NCI-H345 treated with DMSO at 0.1 percent for 48 hours (cell line): Measurements from ENCODE around the gene CD72.
"Not testable (repeated sequence)": the region's sequence is repeated elsewhere in the genome, so short reads cannot be mapped to it uniquely, and the experiment has no call there.

Experiments used
- DNase-seq: peaks from one replicate; lab custom pipeline; 2025; ENCODE audit not compliant: unreplicated experiment; lab: John Stamatoyannopoulos, UW

The CD72 gene

DNA sequence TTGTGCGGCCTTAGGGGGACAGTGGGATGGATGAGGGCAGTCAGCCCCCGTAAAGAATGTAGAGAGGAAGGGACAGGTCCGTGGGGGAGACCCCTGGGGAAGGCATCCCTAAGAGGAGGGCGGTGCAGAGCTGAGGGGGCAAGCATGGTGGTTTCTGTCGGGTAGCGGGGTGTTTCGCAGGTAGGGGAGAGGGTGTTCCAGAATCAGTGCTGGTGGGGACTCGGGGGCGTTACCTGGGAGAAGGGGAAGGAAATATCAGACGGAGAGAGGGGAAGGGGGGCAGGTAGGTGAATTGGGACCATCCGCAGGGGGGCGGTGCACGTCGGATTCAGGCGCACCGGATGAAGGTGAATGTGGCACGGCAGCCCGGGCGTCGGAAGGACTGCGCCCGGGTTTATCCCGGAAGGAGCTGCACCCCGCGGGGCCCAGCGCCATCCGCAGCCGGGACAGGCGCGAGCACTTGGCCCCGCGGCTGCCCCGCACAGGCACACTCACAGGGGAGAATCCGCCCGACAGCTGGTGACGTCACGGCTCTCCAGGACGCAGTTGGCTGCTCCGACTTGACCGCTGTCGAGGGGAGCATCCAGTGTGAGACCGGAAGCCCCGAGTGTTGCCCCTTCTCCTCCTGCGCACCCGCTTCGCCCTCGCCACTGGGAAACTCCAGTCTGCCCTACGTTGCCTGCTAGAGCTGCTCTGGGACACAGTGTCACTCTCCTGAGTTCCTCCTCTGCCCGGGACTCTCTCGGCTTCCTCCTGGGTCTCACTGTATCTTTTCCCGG lies 1.3 kb downstream of the CD72 start:
- peak; percentile 17 for DNase-seq

DNA sequence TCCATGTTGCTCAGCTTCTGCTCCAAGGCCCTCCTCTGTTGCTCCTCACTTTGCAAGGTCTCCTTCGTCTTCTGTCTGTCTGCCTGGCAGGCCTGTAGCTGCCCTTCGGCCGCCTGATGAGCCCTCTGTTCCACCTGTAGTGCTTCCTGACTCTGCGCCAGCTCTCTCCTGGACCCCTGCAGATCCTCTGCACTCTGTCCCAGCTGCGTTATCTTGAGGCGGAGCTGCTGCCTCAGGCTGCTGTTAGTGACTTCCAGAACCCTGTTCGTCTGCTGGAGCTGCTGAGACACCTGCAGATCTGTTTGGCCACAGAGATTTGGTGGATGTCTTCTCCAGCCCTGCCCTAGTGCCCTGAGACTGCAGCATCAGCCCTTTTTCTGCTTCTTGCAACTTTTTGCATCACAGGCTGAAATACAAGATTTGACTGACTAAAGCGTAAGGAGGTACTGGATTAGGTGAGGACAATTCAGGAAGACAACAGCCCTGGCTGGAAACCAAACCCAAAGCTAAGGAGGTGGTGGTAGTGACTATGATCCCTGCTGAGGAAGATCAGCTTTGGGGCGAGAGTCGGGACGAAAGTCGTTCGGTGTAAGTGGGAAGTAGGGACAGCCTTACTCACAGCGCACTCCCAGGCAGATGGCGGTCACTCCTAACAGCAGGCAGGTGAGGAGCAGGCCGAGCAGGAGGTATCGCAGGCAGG lies 2.1 kb downstream of the CD72 start:
- no peak for DNase-seq

DNA sequence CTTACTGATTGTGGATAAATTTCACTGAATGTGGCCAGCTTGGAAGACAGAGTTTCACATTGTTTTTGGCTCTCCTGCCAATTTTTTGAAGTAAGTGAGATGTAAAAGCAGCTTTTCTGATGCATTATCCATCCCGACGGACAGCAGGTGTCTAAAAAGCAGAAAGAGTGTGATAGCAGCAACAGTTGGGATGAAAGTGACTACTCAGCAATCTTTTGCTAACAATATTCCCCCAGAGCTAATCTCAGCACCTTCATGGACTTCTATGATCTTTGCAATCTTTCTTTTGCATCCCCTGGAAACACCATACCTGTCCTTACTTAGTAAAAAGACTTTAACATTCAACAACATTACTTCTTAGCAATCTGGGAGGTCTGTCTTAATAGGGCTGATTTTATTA lies 5.4 kb downstream of the CD72 start:
- DNase-seq: no peak

DNA sequence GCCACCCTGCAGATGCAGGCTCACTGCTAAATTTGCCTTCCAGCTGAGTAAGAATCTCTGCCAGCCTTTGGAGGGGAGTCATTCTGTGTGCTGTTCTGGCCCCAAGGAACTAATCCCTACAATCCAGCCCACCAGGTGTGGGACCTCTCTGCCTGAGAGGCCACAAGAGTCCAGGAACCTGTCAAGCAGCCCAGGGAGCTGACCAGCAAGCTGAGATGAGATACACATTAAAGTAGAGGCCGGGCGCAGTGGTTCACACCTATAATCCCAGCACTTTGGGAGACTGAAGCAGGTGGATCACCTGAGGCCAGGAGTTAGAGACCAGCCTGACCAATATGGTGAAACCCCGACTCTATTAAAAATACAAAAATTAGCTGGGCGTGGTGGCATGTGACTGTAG lies 6.1 kb downstream of the CD72 start:
- DNase-seq: not testable (repeated sequence)

DNA sequence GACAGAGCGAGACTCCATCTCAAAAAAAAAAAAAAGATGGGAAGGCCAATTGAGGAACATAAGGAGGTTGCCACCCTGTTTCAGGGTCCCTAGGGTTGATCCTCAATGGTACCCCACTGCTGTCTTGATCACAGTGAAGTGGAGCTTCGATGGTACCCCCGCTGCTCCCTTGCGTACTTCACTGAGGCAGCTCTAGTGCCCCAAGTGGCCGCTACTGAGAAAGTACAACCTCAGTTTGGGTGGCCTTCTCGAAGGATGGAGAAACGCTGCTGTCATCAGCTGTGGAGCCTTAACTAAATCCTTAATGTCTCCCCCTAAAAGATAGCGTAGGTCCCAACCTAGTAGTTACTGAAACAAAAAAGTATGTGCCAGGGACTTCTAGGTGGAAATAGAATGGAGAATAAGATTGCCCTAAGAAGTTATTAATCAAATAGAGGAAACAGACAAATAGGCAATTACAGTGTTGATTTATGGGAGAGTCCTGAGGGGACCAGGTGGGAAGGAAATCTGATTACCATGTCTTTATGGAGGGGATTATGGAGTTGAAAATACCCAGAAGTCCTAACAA lies 6.9 kb downstream of the CD72 start:
- DNase-seq: no peak

DNA sequence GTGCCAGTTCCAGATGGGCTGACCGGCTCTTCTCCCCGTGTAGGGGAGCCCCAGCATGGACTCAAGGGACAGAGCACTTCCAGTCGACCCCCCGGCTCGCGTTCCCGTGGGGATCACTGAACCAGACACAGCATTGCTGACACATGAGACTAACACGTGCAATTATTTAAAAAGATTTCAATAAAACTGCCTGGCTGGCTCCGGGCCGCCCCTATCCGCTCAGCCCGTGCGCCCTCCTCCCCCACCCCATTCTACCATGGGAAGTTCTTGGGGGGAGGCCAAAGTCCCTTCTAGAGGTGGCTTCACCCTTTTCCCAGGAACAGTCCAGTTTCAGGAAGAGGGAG lies 8.4 kb downstream of the CD72 start:
- DNase-seq: no peak

DNA sequence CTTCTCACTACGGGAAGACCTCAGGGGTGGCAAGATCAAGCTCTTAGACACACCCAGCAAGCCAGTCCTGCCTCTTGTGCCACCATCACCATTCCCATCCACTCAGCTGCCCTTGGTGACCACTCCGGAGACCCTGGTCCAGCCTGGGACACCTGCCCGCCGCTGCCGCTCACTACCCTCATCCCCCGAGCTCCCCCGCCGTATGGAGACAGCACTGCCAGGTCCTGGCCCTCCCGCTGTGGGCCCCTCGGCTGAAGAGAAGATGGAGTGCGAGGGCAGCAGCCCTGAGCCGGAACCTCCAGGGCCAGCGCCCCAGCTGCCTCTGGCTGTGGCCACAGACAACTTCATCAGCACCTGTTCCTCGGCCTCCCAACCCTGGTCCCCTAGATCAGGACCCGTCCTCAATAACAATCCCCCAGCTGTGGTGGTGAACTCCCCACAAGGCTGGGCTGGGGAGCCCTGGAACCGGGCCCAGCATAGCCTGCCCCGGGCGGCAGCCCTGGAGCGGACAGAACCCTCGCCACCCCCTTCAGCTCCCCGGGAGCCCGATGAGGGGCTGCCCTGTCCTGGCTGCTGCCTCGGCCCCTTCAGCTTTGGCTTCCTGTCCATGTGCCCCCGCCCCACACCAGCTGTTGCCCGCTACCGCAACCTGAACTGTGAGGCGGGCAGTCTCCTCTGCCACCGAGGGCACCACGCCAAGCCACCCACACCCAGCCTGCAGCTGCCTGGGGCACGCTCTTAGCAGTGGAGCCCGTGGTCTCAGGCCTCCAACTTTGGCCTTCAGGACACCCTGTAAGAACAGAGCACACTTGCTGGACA lies 9.0 kb downstream of the CD72 start:
- DNase-seq: no peak

DNA sequence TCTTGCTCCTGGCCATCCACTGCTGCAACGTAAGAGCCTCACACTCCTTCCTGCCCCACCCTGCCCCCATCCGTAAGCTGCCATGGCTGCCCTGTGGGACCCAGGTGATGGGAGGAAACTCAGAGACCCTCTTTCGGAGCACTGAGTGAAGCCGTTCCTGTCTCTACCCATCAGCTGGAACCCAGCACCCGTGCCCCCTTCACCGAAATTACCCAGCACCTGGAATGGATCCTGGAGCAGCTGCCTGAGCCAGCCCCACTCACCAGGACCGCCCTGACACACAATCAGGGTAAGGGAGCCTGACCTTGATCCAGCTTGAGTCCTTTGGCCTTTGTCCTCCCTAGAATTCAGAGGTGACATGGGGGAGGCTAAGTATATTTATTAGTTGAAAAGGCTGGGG lies 10.0 kb downstream of the CD72 start:
- no peak for DNase-seq

DNA sequence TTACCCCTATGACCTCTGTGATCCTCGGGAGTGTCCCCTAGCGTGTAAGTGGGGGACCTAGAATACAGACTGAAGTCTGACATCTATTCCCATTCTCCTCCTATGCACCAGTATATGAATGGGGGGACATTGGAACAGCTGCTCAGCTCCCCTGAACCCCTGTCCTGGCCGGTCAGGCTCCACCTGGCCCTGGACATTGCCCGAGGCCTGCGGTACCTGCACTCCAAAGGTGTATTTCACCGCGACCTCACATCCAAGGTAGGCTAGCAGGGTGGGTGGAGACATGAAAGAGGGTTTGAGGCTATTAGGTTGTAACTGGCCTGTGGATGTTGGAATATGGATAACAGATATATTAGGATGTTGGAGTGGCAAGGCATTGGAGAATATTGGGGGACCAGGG lies 11.5 kb downstream of the CD72 start:
- no peak for DNase-seq

DNA sequence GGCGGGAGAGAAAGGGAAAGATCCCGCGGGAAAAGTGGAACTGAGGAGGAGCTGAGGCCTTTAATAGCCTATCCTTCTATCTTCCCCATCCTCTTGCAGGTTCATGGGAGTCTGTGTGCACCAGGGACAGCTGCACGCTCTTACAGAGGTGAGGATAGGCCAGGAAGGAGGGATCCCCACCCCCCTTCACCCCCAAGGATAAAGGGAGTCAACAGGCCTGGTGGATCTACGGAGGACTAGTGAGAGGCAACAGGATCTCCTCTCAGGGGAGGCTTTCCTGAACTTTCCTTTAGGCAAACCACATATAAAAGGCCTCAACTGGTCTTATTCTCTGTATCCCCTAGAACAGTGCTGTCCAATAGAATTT lies 12.1 kb downstream of the CD72 start:
- DNase-seq: no peak

DNA sequence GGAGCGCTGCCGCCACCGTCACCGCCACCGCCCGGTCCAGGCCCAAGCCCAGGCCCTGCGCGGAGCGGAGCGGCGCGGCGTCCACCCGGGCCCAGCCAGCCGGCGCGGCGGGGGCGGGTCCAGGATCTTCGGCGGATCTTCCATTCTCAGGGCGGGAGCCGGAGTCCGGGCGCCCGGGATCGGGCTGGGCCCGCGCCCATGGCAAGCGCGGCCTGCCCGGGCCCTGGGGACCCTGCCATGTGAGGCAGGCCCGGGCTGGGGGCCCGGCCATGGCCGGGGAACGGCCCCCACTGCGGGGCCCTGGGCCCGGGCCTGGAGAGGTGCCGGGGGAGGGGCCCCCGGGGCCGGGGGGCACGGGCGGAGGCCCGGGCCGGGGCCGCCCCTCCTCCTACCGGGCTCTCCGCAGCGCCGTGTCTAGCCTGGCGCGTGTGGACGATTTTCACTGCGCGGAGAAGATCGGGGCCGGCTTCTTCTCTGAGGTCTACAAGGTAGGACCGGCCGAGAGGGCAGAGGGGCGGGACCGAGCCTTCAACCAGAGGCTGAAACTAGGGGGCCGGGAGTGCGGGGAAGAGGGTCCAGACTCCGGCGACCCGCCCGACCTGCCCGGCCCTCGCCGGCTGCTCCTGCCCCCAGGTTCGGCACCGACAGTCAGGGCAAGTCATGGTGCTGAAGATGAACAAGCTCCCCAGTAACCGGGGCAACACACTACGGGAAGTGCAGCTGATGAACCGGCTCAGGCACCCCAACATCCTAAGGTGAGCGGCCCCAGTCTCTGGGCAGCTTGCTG lies 12.7 kb downstream of the CD72 start:
- DNase-seq: no peak

DNA sequence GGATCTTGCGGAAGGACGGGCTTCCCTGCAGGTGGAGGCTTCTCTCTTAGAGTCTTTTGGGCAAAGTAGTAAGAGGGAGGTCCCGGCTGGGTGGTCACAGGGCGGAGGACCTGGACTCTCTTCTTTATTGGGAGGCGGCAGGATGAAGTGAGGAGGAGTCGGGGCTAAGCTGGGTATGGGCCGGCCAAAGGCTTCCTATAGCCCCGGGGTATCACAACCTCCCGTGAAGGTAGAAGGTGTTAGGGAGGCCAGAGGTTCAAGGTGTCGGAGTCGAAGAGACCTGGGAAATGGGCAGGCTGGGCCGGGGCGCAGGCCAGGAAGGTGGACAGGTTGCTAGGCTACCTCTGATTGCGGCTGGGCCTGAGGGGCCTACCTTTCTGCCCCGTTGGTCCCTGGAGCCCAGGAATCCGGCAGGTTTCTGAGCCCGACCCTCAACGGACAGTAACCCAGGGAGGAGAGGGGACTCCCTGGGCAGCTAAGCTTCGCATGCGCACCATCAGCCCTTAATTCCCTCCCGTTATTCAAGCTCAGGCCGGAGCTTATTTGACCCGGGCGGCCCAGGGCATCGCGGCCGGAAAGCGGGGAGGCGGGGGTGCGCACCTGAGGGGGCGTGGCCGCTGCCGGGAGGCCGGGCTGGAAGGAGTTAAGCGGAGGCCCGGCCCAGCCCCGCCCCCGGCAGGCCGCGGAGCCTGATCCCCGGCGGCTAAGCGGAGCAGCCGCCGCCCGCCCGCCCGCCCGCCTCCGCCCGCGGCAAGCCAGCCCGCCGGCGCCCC lies 13.4 kb downstream of the CD72 start, which contains the start of gene TESK1:
Gene TESK1, plus strand, starts transcription at position 685 of the 773 bp plus-strand sequence. CDS start 358 bp downstream, outside the sequence.
- peak; percentile 74 for DNase-seq

DNA sequence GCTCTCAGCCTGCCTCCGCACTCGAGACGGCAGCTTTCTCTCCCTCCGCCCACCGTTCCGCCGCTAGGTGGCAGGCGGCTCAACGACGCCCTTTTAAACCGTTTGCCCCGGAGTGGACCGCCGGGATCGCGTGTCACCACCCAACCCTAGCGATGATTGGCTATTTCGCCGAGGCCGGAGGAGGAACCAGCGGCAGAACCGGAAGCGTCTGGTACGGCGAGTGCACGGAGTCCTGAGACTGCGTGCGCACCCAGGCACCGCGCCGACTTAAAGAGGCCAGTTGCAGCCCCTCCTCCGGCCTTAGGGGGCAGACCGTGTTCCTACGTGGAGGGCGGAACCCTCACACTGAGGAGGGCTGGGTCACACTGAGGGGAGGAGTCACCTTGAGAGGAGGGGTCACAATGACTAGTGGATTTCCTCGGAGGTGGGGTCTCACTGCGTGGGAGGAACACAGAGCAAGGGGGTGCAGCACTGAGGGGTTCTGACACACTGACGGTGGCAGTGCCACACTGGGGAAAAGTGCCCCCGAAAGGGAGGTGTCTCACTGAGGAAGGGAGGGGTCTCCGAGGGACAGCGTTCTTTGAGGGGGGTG lies 14.1 kb downstream of the CD72 start:
- DNase-seq: peak; percentile 98

DNA sequence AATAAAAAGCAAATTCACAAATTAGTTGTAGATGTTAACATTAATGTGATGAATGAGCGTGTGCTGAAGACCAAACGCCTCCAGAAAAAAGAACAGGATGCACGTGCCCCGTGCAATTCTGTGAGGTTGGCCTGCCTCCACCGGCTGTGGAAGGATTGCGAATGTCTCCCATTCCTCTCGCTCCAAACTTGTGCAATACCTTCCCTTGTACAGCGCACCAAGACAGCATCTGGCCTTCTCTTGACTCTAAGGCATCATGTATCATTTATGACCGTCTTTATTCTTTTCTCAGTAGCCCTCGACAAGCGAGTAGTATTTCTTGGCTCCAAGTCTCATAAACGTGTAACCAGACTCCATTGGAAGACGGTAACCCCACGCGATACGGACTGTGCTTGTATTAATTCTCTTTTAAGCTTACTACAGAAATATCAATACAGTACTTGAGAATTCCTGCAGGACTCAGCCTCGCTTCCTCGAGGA lies 14.7 kb downstream of the CD72 start:
- no peak for DNase-seq

DNA sequence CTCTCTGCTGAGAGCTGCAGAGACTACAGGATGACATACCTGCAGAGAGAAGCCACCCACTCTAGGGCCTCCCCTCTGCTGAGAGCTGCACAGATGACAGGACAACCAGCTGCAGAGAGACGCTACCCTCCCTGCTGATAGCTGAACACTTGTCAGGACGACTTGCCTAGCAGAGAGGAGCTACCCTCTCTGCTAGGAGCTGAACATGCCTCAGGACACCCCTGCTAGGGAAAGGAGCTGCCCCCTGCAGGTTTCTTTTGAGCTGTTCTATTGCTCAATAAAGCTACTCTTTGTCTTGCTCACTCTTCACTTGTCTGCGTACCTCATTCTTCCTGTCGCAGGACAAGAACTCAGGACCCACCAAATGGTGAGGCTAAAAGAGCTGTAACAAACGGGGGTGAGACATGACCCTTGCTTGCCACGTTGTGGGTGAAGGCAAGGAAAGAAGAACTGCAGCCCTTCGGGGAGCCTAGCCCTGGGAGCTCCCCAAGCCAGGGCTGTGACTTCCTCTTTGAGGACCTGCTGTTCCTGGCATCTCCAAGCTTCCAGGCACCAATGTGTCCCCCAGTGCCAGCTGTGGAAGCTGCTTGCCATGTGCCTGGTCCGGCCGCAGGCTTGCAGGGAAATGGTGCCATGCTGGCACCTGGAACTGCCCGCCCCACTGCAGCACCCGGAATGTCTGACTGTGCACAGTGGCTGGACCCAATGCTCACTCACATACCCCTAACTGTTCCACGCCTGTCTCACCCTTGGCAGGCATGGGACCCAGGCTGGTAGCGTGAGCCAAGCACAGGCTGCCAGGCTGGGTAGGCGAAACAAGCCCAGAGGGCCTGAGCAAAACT lies 18.2 kb downstream of the CD72 start:
- no peak for DNase-seq

DNA sequence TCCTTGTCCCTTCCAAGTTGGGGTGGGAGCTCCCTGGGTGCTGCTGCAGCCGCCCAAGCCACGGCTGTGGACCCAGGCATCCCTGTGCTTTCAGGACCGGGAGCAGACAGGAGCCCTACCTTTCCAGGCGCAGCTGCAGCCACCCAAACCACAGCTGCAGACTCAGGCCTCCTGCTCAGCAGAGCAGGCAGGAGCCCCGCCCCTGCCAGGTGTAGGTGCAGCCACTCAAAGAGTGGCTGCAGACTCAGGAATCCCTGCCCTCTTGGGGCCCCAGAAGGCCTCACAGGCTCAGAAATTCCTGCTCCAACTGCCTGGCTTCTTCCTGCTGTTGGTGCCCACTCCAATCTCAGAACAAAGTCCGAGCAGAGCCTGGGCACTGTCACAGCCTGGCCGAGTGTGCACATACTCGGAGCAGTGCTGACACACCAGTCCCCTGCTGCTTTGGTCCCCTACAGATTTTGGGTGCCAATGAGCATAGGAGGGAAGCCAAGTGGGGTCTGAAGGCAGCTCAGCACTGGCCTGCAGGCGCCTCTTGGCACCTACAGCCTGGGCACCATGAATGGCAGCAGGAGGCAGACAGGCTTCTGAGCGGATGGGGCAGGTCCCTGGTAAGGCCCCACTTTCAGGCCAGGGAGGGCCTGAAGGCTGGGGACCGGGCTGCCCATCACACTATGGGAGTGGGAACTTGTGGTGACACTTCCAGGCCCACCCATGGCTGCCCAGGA lies 19.2 kb downstream of the CD72 start:
- no peak for DNase-seq

DNA sequence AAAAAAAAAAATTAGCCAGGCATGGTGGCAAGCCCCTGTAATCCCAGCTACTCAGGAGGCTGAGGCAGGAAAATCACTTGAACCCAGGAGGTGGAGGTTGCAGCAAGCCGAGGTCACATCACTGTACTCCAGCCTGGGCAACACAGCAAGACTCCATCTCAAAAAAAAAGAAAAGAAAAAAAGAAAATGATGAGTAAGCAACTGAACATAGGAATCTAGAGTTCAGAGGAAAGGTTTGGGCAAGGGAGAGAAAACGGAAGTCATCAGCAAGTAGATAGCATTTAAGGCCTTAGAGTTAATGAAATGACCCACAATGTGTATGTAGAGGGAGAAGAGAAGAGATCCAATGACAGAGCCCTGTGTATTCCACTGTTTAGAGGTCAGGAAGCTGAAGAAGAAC lies 21.3 kb downstream of the CD72 start:
- DNase-seq: not testable (repeated sequence)

DNA sequence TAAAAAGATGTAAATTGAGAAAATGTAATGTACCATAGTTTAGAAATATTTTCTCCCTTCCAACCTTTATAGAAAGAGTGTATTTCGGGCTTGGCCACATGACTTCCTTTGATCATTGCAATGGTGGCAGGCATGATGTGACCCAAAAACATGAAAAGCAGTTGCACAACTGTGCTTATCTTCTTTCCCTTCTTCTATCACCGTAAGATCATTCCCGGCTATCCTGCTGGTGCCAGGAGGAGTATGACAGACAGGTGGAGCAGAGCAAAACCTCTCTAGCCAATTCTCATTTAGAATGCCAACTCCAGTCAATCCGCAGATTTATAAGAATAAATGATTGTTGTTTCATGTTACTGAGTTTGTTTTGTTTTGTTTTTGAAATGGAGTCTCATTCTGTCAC lies 23.7 kb downstream of the CD72 start:
- no peak for DNase-seq
